GM18858 (cell line): ENCODE data around the gene TNPO3.

Source experiments
- ATAC-seq: cut with Tn5 transposase; IDR thresholded peaks from one replicate; pipeline ENCODE4 v1.9.1; 2021; ENCODE audit not compliant: unreplicated experiment

The TNPO3 gene

DNA sequence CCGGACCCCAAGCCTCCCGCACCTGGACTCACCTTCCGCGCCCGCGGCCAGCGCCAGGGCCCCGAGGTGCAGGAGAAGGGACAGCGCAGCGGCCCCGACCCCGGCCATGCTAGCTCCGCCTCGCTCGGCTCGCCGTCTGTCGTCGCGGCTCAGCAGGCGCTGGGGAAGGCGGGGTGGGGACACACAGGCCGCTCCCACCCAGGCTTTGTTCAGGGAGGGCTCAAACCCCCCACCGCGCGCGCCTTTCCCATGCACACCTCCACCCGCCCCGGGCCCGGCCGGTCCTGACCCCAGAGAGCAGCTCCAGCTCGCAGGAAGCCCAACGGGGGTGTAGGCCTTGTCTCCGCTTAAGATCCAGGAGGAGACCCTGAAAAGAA, 144.4 kb downstream of the TNPO3 start, which contains the start of gene KCP:
KCP (minus strand) TSS at position 141 of the 377 bp plus-strand sequence; CDS start at position 108, 33 bp downstream.
- no peak for ATAC-seq

DNA sequence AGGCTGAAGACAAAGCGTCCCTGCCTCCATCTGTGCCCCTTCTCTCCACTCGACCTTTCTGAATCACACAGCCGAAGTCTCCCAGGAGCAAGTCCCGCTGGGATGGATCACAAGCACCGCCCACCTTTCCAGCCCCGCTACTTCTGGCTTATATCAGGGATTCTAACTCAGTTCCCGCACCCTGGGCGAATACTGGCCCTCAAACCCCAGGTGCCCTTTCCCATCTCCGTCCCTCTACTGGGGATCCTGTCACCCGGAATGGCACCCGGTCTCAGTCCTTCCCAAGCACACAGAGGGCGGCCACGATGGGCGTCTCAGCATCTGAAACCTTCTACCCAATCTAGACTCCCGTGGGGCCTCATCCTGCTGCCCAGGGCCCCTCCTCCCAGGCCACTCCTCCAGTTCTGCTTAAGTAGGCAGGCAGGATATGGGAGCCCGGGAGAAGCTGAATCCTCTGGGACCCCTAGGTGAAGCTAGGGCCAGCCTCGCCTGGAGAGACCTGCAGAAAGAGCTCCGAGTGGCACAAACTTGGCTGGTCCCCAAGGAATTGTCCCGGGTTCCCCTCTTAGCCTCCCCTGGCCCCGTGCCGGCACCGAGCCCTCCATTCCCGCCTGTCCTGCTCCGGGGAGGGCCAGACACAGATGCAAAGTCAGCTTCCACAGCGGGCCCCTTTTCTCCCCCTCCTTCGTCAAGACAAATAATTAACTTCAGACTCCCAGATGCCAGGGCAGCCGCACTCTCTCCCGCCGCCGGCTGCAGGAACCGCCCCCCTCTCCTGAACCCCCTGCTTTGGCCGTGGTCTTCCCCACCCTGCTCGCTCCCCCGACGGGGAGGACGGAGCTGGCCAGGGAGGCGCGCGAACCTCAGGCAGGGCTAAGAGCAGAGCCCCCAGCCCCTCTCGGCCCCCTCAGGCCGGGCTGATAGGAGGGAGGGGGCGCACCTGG, 145.0 kb downstream of the TNPO3 start:
- no peak for ATAC-seq

GRCh38 chr7:128908750-128909624, 145.9 kb downstream of the TNPO3 start:
- no peak for ATAC-seq

GRCh38 chr7:128906766-128907559, 147.9 kb downstream of the TNPO3 start:
- ATAC-seq: no peak

- no peak for ATAC-seq
Observed at GRCh38 chr7:128906001-128906765, 148.7 kb downstream of the TNPO3 start.

DNA sequence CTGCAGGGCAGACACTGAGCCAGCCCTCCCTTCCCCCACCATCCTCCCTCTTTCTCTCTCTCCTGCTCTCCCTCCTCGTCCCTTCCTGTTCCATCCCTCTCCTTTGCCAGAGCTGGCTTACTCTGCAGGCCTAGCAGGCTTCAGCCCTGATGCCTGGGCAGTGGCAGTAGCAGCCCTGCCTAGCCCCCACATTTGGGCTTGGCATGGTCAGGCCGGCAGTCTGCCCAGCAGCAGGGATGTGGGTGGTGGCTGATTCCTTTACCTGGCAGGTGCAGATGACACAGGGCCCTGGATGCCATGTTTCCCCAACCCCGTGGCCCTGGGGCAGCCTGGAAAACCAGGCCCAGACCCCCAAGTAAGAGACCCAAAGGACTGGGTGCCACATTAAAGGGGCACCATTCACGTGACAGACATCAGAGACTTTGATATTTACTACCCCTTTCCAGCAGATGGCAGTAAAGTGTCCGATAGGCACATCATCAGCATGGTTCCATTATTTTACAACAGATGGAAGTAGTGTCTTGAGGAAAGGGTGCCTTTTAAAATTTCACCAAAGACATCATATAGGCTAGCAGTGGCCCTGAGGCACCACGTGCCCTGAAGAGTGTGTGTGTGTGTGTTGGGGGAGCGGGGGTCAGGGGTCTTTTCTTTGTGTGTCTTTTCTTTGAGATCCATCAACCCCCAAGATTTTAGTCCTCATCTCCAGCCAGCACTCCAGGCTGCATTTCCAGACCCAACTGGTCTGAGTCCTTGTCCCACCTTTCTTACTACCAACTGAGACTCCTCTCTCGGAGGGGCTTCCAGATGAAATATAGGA, 150.3 kb downstream of the TNPO3 start:
- ATAC-seq: no peak
